B cell (primary cell): ENCODE data around the gene SHH. TPM values are rescaled to one million over a fixed set of nuclear protein-coding genes. Genes with fewer than 3 reads are reported as not detected.

Source experiments
- ATAC-seq: fragments of 200-7000 bp; cut with Tn5 transposase; one replicate; pipeline ENCODE4 v1.10.0; 2021; ENCODE audit warnings: low read depth, mild to moderate bottlenecking, moderate number of reproducible peaks, moderate library complexity
- CTCF ChIA-PET: fragments of 350-600 bp; sonication (Branson Sonifier 250); formaldehyde crosslinking; loops from one replicate; lab custom pipeline; 2021; ENCODE audit warnings: antibody characterized with exemption, inconsistent platforms; lab: Charles Lee
- POLR2A ChIA-PET: fragments of 350-600 bp; sonication (Branson Sonifier 250); formaldehyde crosslinking; loops from one replicate; lab custom pipeline; 2021; ENCODE audit warnings: antibody characterized with exemption; lab: Charles Lee
- DNase-seq: peaks from one replicate; pipeline ENCODE4 v3.0.0; 2013
- H2AFZ ChIP-seq: 2 replicates; pipeline ENCODE4 v1.6.1; 2012; ENCODE audit warnings: mild to moderate bottlenecking, low read depth, low read length; ENCODE audit not compliant: insufficient read depth, poor library complexity, severe bottlenecking
- H3K27ac ChIP-seq, 2 donors: 1 replicate in 1 of 2; 2 replicates in 1 of 2; pipeline ENCODE4 v1.5.1; 2012 to 2013; ENCODE audit warnings: low read length in 2 of 2, mild to moderate bottlenecking in 2 of 2, moderate library complexity in 1 of 2
- H3K27me3 ChIP-seq, 4 experiments: fragments of 200-600 bp in 1 of 4; sonication (generic) in 1 of 4; replicated peaks in 1 of 4; 1 replicate in 2 of 4; 2 replicates in 2 of 4; pipeline versions ENCODE4 v1.6.1 to v1.7.0; 2013 to 2016; ENCODE audit warnings: low read length in 3 of 4, mild to moderate bottlenecking in 2 of 4, mixed read lengths in 1 of 4, moderate library complexity in 1 of 4; ENCODE audit not compliant: insufficient read depth in 4 of 4, control insufficient read depth in 3 of 4; ENCODE audit errors: control extremely low read depth in 1 of 4
- H3K36me3 ChIP-seq, 2 experiments: replicated peaks in 1 of 2; 1 replicate in 1 of 2; 2 replicates in 1 of 2; pipeline versions ENCODE4 v1.6.1 to v1.7.1; 2013; ENCODE audit warnings: low read length in 1 of 2; ENCODE audit not compliant: insufficient read depth in 2 of 2, control insufficient read depth in 1 of 2; ENCODE audit errors: control extremely low read depth in 1 of 2, extremely low read depth in 1 of 2
- H3K4me1 ChIP-seq, 2 donors: fragments of 200-600 bp in 1 of 2; sonication (generic) in 1 of 2; 1 replicate in 1 of 2; 2 replicates in 1 of 2; pipeline versions ENCODE4 v1.5.1 to v1.6.1; 2013 to 2017; ENCODE audit warnings: low read length in 2 of 2; ENCODE audit not compliant: control insufficient read depth in 2 of 2, insufficient read depth in 2 of 2
- H3K4me2 ChIP-seq: replicated peaks from 2 replicates; pipeline ENCODE3; 2012; ENCODE audit warnings: mild to moderate bottlenecking, low read depth, low read length; ENCODE audit not compliant: poor library complexity, severe bottlenecking
- H3K4me3 ChIP-seq, 5 experiments: fragments of 200-600 bp in 1 of 5; sonication (generic) in 1 of 5; 1 replicate in 3 of 5; 2 replicates in 2 of 5; pipeline versions ENCODE4 v1.5.1 to v1.7.0; 2011 to 2016; ENCODE audit warnings: low read length in 4 of 5, mild to moderate bottlenecking in 4 of 5, low read depth in 2 of 5, control low read depth in 1 of 5, moderate library complexity in 1 of 5; ENCODE audit not compliant: insufficient read depth in 1 of 5; ENCODE audit errors: control extremely low read depth in 1 of 5, extremely low read depth in 1 of 5
- H3K79me2 ChIP-seq: fragments of 200-600 bp; sonication (generic); one replicate; pipeline ENCODE4 v1.6.0; 2016; ENCODE audit warnings: low read length; ENCODE audit not compliant: control insufficient read depth, insufficient read depth
- H3K9ac ChIP-seq: fragments of 200-600 bp; sonication (generic); 2 replicates; pipeline ENCODE4 v1.6.1; 2017; ENCODE audit warnings: mild to moderate bottlenecking, low read length, moderate library complexity
- H3K9me3 ChIP-seq, 3 donors: one replicate each; pipeline versions ENCODE4 v1.6.1 to v1.7.1; 2013; ENCODE audit warnings: low read length in 2 of 3; ENCODE audit not compliant: control insufficient read depth in 2 of 3, insufficient read depth in 1 of 3; ENCODE audit errors: control extremely low read depth in 1 of 3
- H4K20me1 ChIP-seq: 2 replicates; pipeline ENCODE4 v1.6.0; 2012; ENCODE audit warnings: mild to moderate bottlenecking, low read length; ENCODE audit not compliant: insufficient read depth, control insufficient read depth, poor library complexity, severe bottlenecking
- H3K27ac Mint-ChIP-seq: one replicate; pipeline ENCODE4 v1.8.0; 2021; ENCODE audit warnings: mixed read lengths
- H3K27me3 Mint-ChIP-seq: one replicate; pipeline ENCODE4 v1.8.0; 2021; ENCODE audit warnings: mixed read lengths
- H3K4me1 Mint-ChIP-seq: one replicate; pipeline ENCODE4 v1.8.0; 2021; ENCODE audit warnings: mixed read lengths
- H3K4me3 Mint-ChIP-seq: one replicate; pipeline ENCODE4 v1.8.0; 2021; ENCODE audit warnings: mixed read lengths
- H3K9me3 Mint-ChIP-seq: one replicate; pipeline ENCODE4 v1.8.0; 2022; ENCODE audit warnings: mixed read lengths; ENCODE audit not compliant: insufficient read depth
- CTCF ChIP-seq: fragments of 200-600 bp; IDR thresholded peaks from one replicate; pipeline ENCODE4 v1.8.0; 2022; ENCODE audit warnings: antibody characterized with exemption, mild to moderate bottlenecking
- EZH2 ChIP-seq: IDR thresholded peaks from 2 replicates; pipeline ENCODE4 v1.6.1; 2012; ENCODE audit warnings: borderline replicate concordance, low read depth, mild to moderate bottlenecking, moderate library complexity, low read length; ENCODE audit not compliant: insufficient read depth, poor library complexity, severe bottlenecking
- whole genome bisulfite sequencing: methylation state at CpG from one replicate; pipeline ENCODE4 v1.1.5; 2013; ENCODE audit warnings: missing lambda C conversion rate; ENCODE audit not compliant: insufficient coverage; 5-methylcytosine and 5-hydroxymethylcytosine counted together
- intact Hi-C: fragments of 100-400 bp; cut with micrococcal nuclease; formaldehyde crosslinking; loops from one replicate; pipeline ENCODE4 v1.10.0; 2022
- polyA plus RNA-seq: library from polyadenylated mRNA; depleted of rRNA; stranded (reverse); fragments of >200 nt; gene quantifications from 2 replicates; pipeline ENCODE4 v1.2.3, GENCODE V29; 2012
- total RNA-seq, 2 donors: library from RNA; stranded (reverse); fragments of 120-200 nt in 1 of 2; gene quantifications; 1 replicate in 1 of 2; 2 replicates in 1 of 2; pipeline versions ENCODE4 v1.2.3 to v1.2.4, GENCODE V29; 2013 to 2022

The SHH gene
- total and polyA plus RNA-seq, 2 donors (not counting 1 experiment from before 2014, with no cell fraction given): not detected

DNA sequence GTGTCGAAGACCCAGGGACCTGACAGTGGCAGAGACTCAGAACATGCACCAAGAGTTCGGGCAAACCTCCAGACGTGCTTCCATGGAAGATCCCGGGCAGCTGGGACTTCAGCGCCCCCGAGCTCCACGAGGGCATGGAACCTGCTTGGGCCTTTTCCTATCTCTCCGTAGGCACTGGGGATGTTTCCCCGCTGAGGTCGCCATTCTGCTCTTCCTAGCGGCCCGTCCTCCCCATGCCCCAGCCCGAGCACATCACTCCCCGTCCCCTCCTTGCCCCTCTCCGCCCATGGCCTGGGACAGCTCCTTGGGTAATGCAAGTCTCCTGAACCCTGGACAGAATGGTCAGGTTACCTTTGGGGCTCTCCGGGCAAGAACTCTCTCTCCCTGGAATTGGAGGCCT, 32.3 kb upstream of the SHH start:
- Histone ChIP-seq H3K9me3 (no peaks in the 10 kb centered on the region), H3K4me1 (no peaks in the 10 kb centered on the region), H3K4me2 (no peak overlapping the region), H3K9ac (no peak overlapping the region), H3K4me3 (no peak overlapping the region), H3K27ac (no peak overlapping the region), H3K36me3 (no peaks in the 10 kb centered on the region), H3K79me2 (no peaks in the 10 kb centered on the region), H3K27me3 (no peaks in the 10 kb centered on the region), H4K20me1 (no peaks in the 10 kb centered on the region), H2AFZ (no peak overlapping the region)
- CTCF ChIA-PET: no interaction called here
- intact Hi-C loops: no loop called here
- no peaks in the 10 kb centered on the region for H3K4me1 Mint-ChIP-seq
- H3K9me3 Mint-ChIP-seq: no peaks in the 10 kb centered on the region
- POLR2A ChIA-PET: no interaction called here
- DNase-seq: no peak
- H3K27me3 Mint-ChIP-seq: peaks cover 6% of the 10 kb centered on the region
- TF ChIP-seq CTCF (no peak), EZH2 (no peak)
- no peak overlapping the region for H3K27ac Mint-ChIP-seq
- WGBS: 90% methylated on average over 16 of the region's 16 CpGs
- no peak overlapping the region for H3K4me3 Mint-ChIP-seq
- ATAC-seq: no peak

GRCh38 chr7:155844019-155844453, 31.8 kb upstream of the SHH start:
- Mint-ChIP-seq H3K9me3 (no peaks in the 10 kb centered on the region), H3K4me1 (no peaks in the 10 kb centered on the region), H3K27me3 (peaks cover 6% of the 10 kb centered on the region), H3K27ac (no peak overlapping the region), H3K4me3 (no peak overlapping the region)
- ATAC-seq: no peak
- Histone ChIP-seq H3K4me2 (no peak overlapping the region), H4K20me1 (no peaks in the 10 kb centered on the region), H2AFZ (no peak overlapping the region), H3K9ac (no peak overlapping the region), H3K4me3 (no peak overlapping the region), H3K79me2 (no peaks in the 10 kb centered on the region), H3K36me3 (no peaks in the 10 kb centered on the region), H3K27me3 (no peaks in the 10 kb centered on the region), H3K9me3 (no peaks in the 10 kb centered on the region), H3K4me1 (no peaks in the 10 kb centered on the region), H3K27ac (no peak overlapping the region)
- no peak for DNase-seq
- 73% methylated on average over 13 of the region's 14 CpGs for WGBS
- intact Hi-C loops: no loop called here
- ChIA-PET POLR2A (no interaction called here), CTCF (no interaction called here)
- TF ChIP-seq CTCF: no peak
- no peak for TF ChIP-seq EZH2
